IPS DF 19.7 (cell line): ENCODE results near the gene OR5B3.
"Not testable (repeated sequence)": the region's sequence is repeated elsewhere in the genome, so short reads cannot be mapped to it uniquely, and the experiment has no call there.

Source experiments
- DNase-seq: peaks from one replicate; pipeline ENCODE4 v3.0.0-alpha.2; 2013; ENCODE audit warnings: low read depth, low spot score

The OR5B3 gene

DNA sequence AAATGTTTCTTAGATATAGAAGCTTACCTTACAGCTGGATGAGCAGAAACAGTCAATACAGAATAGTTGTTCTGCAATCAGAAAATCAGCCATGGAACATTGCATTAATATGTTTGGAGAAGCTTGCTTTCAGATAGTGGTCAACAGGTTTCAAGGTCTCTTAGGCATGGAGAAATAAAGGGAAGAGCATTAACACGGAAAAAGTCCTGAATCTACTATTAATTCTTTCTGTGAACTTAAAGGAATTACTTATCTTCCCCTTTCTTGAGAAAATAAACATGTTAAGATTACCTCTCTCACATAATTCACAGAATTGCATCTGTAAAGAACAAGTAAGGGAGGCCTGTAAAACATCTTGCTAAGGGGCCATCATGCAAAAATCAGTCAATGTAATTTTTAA lies at the start of gene OR5B3:
OR5B3 (minus strand) TSS at position 101 of the 400 bp plus-strand sequence. CDS start 3,465 bp downstream, outside the sequence.
- no peak for DNase-seq

DNA sequence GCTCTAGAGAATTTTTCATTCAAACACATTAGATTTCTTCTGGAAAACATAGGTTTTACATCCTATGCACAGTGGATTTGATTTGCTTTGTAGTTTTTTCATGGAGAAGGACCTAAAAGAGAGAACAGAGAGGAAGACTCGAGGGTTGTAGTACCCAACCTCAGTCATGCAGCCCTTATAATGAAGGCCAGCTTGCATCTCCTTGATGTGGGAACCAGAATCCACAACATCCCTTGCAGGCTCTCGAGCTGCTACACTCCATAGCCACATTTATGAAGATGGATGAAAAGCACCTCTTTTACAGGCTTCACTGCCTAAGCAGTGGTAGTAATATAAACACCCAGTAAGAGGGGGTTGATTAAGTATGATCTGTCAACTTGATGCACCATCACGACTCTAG lies 44.9 kb upstream of the OR5B3 start:
- DNase-seq, result no peak

DNA sequence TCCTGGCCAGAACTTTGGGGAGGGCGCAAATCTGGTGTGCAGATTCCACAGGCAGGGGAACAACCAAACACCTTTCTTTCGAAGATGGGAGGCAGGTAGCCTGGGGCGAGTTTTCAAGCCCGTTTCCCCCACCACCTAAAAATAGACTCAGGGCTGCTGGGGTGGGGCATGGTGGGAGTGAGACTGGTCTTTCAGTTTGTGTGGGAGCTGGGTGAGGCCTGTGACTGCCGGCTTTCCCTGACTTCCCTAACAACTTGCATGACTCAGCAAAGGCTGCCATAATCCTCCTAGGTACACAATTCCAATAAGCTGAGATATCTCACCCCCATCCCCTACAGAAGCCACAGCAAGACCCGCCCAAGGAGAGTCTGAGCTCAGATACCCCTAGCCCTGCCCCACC lies 39.6 kb upstream of the OR5B3 start:
- DNase-seq, result no peak

DNA sequence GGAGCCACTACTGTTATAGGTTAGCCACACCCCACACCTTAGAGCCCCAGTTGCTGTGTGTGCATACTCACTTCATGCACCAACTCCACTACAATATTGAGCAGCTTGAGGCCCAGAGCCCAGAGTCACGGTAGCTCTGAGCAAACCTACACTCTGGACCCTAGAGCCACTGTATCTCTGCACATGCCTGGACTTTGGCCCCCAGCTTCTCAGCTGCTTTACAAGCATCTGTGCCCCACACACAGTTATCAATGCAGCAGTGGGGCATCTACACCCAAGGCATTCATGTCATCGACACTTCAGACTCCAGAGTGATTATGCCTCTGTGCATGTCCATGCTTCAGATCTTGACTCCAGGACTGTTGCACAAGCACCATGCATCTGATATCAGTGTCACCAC lies 37.6 kb upstream of the OR5B3 start:
- DNase-seq, result no peak

DNA sequence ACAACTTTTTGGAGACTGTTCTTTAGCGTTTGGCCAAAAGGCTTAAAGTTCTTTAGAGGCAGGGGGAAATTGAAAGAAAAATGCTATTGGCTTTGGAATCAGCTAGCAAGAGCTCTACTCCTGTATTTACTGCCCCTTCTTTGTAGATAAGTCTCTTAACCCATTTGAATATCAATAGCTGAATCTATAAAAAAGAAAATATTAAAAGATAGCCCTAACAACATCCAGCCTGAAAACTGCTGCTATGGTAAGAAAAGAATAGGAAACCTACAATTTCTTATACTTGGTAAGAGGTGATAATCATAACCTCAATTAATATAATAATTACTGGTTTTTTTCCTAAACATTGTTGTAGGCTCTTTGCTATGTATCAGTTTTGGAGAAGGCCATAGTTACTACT lies 35.5 kb upstream of the OR5B3 start, which contains the start of gene OR5B12:
OR5B12 (minus strand) TSS at position 101 of the 400 bp plus-strand sequence. CDS start 2,085 bp downstream, outside the sequence.
- no peak for DNase-seq

DNA sequence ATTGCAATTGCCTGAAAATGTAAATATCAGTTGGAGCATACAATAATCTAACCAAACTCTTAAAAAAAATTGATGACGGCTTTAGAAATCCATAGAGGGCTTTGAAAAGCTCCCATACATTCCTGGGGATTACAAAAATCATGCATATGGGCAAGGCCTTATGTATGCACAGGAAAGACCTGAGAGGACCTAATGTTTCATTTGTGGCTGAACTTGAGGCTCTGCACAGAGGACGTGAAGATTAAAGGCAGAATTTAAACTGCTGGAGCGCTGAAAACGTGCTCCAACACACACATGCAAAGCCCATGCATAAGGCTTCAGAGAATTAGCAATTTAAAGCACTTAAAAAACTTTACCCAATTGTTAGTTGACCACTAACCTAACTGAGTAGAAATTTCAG lies 31.8 kb upstream of the OR5B3 start:
- DNase-seq, result no peak

DNA sequence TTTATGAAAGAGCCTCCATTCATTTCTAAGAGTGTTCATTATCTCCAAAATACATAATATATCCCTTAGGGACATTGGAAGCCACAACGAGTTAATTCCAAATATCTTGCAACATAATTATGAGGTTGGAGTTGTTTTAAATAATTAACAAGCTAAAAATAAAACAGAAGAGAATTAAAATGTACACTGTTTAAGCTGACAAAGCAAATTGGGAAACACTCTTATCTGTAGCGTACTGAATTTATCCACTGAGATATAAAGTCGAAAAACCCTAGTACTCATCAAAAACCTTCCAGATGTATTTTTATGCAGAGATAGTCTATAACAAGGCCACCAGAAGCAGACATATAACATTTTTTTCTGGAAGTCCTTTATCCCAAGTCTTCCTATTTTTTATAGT lies 27.5 kb upstream of the OR5B3 start:
- DNase-seq, result no peak

DNA sequence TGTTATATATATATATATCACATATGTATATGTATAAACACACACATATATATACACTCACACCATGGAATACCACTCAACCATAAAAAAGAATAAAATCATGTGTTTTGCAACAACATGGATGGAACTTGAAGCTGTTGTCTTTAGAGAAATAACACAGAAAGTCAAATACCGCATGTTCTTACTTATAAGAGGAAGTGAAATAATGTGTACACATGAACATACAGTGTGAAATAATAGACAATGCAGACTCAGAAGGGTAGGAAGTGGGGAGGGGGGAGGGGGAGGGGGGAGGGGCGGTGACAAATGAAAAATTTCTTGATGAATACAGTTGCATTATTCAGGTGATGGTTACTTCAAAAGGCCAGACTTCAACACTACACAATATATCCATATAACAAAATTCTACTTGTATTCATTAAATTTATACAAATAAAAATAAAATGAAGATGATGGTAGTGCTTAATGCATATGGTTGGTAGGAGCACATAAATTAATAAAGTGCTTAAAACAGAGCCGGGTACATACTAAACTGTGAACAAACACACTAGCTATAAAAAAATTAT lies 27.0 kb upstream of the OR5B3 start:
- DNase-seq, result no peak

DNA sequence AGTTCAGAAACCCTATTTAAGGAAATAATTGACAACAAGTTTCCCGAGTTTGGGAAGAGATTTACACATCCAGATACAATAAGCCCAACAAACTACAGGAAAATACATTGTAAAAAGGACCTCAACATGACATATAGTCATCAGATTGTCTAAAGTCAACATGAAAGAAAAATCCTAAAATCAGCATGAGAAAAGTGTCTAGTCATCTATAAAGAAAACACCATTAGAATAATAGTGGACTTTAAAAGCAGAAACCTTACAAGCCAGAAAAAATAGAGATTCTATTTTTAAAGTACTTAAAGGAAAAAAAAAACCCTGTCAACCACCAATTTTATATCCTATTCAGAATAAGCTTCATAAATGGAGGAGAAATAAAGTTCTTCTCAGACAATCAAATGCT lies 22.6 kb upstream of the OR5B3 start:
- no peak for DNase-seq

DNA sequence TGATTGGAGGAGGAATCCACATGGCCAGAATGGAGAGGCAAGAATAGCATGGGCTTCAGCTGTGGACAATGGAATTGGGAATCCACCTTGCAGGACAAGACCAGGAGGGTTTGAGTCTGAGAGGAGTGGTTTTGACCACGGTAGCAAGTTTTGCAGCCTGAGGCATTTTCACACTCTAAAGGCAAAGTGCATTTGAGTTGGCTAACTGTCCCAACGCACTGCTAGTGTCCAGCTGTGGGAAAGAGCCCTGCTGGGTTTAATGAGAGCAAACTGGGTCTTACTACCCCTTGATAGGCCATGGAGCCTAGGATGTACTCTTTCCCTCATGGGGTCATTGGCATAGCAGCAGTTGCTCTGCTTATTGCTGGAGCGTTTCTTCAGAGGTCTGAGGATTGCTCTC lies 21.3 kb upstream of the OR5B3 start, which contains the start of gene OR5B2:
OR5B2 (minus strand) TSS at position 101 of the 400 bp plus-strand sequence. CDS start 4,860 bp downstream, outside the sequence.
- no peak for DNase-seq

DNA sequence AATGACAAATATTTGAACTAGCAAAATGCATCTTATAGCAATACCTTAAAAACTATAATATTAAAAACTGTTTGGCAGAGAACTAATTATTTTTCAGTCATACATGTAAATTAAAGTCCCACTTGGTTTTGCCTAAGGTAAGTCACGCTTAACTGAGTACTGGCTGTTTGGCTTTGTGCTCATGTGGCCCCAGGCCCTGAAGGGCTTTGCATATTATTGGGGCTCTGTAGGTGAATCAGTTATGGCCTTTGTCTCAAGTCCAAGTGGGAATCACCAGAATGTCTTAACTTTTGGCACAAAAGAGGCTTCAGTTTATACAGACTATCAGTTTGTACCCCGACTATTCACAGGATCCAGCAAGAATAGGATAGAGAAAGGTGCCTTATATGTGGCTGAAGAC lies 7.1 kb downstream of the OR5B3 start:
- DNase-seq, result not testable (repeated sequence)

DNA sequence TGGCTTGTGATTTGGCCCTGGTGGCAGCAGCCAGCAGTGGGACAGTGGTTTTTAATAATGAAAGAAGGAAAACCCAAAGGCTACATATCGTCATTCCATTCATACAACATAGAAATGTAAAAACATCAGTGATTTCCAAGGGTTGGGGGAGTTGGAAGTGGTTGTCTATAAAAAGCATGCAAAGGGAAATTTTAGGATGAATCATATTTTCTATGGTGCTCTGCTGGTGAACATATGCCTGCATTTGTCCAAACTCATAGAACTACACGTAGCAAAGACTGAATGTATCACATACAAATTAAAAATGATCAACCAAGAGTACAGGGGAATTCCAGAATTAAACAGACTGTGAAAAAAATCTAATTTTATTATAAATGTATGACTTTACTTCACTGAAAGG lies 11.1 kb downstream of the OR5B3 start:
- no peak for DNase-seq

DNA sequence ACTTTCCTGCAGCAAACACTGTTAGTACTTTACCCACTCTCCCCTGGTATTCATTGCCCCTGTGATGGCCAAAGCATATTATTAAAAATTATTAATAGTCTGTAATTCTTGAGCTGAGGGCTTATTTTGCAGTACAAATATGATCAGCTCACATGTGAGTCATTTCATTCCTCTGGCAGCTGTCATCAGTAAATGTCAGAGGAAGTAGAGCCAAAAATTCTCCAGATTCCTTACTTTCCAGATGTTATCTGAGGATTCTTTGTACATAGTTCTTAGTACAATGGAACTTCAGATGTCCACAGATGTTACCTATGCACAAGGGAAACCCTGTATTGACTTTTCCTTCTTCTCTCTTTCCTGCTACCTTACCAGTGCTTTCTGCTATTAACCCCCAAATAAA lies 12.5 kb downstream of the OR5B3 start:
- no peak for DNase-seq

DNA sequence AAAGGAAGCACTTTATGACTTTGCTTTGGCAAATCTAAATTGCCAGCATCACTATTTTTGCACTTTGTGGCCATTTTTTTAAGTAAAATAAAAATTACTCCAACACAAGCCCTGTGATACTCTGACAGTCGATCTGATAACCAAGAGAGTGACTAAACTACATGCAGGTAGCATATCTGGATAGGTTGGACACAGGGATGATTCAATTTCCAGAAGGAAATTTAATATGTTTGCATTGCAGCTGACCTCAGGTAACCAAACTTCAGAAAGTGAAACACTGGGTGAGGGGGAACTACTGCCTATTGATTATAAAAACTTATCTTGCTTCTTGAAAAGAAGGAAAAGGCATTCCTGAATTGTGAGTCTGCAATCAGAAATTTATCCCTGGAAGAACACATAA lies 13.9 kb downstream of the OR5B3 start:
- DNase-seq, result no peak

DNA sequence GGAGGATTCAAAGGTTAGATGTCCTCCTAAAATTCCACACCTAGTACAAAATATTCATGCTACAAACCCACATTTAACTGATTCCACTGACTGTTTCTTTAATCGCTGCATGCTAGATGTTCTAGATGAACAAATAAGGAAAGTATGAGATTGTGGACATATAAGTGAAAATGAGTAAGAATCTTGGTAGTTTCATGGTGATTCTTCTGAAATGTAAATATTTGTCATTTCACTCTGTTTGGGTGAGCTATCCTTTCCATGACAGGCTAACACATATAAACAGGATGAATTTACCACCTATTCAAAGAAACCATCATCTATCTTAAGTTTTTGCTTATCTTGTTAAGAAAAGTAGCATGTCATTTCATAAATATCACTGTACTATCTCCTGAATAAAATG lies 14.8 kb downstream of the OR5B3 start:
- DNase-seq, result no peak

DNA sequence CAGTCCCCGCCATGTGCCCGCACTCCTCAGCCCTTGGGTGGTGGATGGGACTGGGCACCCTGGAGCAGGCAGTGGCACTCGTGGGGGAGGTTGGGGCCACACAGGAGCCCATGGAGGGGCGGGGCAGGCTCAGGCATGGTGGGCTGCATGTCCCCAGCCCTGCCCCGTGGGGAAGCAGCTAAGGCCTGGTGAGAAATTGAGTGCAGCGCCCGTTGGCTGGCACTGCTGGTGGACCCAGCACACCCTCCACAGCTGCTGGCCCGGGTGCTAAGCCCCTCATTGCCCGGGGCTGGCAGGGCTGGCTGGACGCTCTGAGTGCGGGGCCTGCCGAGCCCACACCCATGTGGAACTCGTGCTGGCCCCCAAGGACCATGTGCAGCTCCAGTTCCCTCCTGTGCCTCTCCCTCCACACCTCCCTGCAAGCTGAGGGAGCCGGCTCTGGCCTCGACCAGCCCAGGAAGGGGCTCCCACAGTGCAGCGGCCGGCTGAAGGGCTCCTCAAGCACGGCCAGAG lies 16.1 kb downstream of the OR5B3 start:
- DNase-seq, result no peak

DNA sequence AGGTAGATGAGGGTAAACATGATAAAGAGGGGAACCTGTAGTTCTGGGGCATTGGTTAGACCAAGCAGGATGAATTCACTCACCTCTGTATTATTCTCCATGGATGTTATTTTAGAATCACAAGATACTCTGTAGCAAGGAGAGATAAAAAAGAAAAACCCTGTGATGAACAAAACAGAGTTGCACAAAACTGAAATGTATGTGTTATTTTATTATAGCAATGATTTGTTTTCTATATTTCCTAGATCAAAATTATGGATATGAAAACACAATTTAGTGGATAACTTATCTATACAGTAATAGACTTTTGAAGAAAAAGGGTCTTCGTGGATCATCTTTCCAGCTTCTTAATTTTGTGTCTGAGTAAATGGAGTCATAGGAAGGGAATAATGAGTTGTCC lies 47.7 kb downstream of the OR5B3 start, which contains the start of gene OR5B17:
OR5B17 (minus strand) TSS at position 101 of the 400 bp plus-strand sequence; CDS start at position 101, 0 bp downstream.
- no peak for DNase-seq

DNA sequence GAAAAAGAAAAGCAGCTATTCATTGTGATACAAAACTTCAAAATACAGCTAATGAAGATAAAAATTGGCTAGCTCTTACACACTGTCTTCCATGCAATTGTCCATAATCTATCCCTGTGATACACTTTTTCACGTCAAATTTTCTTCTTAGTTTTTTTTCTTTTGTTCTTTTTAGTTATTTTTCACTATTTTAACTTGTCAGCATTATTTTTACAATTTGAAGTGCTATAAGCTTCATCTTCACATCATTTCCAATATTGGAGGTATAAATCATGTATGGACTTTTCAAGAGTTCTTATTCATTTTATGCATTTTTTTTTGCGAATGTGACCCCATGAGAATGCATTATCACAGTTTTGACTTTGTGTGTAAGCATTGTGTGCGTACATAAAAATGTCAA lies 51.9 kb downstream of the OR5B3 start:
- no peak for DNase-seq
